ENCODE measurements around the gene MPP4. TPM values are rescaled to one million over a fixed set of nuclear protein-coding genes. Genes with fewer than 3 reads are reported as not detected.
A peak's percentile ranks its signal among the peaks of the same experiment; 100 is the strongest.

The MPP4 gene
- total RNA-seq, 1 donor from 2014 or later, result not detected

DNA sequence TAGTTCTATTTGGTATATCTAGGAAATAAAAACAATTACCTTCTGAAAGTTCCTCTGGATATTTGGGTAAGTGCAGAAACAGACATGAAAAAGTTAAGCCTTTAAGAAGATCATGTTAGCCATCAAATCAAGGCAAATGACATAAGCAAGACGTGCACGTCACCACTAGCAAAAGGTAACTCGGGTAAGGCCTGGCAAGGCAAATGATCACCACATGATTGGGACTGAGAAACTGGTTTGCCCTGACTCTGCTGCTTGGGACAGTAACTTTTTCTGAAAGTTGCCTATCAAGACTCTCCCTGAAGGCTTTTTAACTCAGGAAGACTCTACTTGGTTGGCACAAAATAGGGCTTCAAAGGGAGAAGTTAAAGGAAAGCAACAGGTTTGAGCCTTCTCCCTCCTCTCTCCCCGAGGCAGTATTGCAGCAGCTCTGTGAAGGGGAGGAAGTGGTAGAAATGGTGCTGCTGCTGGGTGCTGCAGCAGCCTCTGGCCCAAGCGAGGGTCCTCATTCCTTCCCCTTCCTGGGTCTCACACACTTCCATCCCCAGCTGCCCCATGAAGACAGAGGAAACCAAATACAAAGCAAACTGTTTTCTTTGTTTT, 38.0 kb downstream of the MPP4 start:
- Histone ChIP-seq H3K27me3 (ENCODE audit: control insufficient read depth, insufficient read depth, low read length) (no peaks in the 10 kb centered on the region), H3K4me3 (ENCODE audit: low read depth, low read length) (no peak overlapping the region), H3K36me3 (ENCODE audit: control insufficient read depth, insufficient read depth, low read length) (no peaks in the 10 kb centered on the region)
- DNase-seq (ENCODE audit: low read depth) (no peak), FAIRE-seq (peak; percentile 13)
- TF ChIP-seq, protein P1, sequence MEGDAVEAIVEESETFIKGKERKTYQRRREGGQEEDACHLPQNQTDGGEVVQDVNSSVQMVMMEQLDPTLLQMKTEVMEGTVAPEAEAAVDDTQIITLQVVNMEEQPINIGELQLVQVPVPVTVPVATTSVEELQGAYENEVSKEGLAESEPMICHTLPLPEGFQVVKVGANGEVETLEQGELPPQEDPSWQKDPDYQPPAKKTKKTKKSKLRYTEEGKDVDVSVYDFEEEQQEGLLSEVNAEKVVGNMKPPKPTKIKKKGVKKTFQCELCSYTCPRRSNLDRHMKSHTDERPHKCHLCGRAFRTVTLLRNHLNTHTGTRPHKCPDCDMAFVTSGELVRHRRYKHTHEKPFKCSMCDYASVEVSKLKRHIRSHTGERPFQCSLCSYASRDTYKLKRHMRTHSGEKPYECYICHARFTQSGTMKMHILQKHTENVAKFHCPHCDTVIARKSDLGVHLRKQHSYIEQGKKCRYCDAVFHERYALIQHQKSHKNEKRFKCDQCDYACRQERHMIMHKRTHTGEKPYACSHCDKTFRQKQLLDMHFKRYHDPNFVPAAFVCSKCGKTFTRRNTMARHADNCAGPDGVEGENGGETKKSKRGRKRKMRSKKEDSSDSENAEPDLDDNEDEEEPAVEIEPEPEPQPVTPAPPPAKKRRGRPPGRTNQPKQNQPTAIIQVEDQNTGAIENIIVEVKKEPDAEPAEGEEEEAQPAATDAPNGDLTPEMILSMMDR (IDR thresholded peaks at IDR 0.05; ENCODE audit: insufficient read depth, low read length, severe bottlenecking), result no peak

GRCh38 chr2:201656740-201657139, 41.7 kb downstream of the MPP4 start:
- TF ChIP-seq, protein P1 (IDR thresholded peaks at IDR 0.05; ENCODE audit: insufficient read depth, low read length, severe bottlenecking), result no peak
- DNase-seq (ENCODE audit: low read depth) (no peak), FAIRE-seq (no peak)
- Histone ChIP-seq H3K36me3 (ENCODE audit: control insufficient read depth, insufficient read depth, low read length) (no peaks in the 10 kb centered on the region), H3K27me3 (ENCODE audit: control insufficient read depth, insufficient read depth, low read length) (no peaks in the 10 kb centered on the region), H3K4me3 (ENCODE audit: low read depth, low read length) (no peak overlapping the region)

- FAIRE-seq (no peak), DNase-seq (ENCODE audit: low read depth) (no peak)
- TF ChIP-seq, protein P1 (IDR thresholded peaks at IDR 0.05; ENCODE audit: insufficient read depth, low read length, severe bottlenecking), result no peak
- no peak overlapping the region for H3K4me3 ChIP-seq (ENCODE audit: low read depth, low read length)
- H3K36me3 ChIP-seq (ENCODE audit: control insufficient read depth, insufficient read depth, low read length), result no peaks in the 10 kb centered on the region
- no peaks in the 10 kb centered on the region for H3K27me3 ChIP-seq (ENCODE audit: control insufficient read depth, insufficient read depth, low read length)
Observed at GRCh38 chr2:201656102-201656501, 42.3 kb downstream of the MPP4 start.

DNA sequence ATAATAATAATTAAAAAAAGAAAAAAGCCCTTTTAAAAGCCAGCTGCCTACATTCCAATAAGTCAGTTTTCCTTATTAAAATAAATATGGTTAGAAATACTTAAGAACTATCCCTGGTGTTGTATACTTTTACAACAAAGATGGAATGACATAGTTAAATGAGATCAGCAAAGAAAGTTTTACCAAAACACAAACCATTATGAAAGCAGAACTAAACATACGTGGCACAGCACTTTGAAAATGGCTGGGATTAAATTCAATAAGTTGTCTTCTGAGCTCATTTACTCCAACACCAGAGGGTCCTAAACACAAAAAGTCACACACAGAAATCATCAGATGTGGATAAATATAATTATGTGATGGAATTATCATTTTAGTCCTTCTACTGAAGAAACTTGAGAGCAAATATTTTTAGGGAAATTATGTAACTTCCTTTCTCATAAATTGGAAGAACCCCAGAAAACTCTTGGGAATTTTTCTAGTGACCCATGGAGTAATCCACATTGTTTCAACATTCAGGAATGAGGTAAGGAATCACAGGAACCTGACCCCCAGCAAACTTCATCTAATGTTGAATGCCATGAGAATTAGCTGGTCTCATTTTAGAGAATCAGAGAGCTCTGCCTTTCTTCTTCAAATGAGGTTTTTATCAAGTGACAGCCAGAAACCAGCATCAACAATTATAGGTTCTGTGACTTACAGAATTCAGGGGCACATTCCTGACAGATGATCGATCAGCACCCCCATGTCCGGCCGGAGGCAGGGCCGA, 43.6 kb downstream of the MPP4 start:
- H3K36me3 ChIP-seq (ENCODE audit: control insufficient read depth, insufficient read depth, low read length), result no peaks in the 10 kb centered on the region
- TF ChIP-seq, protein P1 (IDR thresholded peaks at IDR 0.05; ENCODE audit: insufficient read depth, low read length, severe bottlenecking), result no peak
- DNase-seq (ENCODE audit: low read depth) (no peak), FAIRE-seq (no peak)
- no peak overlapping the region for H3K4me3 ChIP-seq (ENCODE audit: low read depth, low read length)
- no peaks in the 10 kb centered on the region for H3K27me3 ChIP-seq (ENCODE audit: control insufficient read depth, insufficient read depth, low read length)

GRCh38 chr2:201653221-201653620, 45.2 kb downstream of the MPP4 start:
- DNase-seq (ENCODE audit: low read depth), result no peak
- Histone ChIP-seq H3K4me3 (ENCODE audit: low read depth, low read length) (no peak overlapping the region), H3K36me3 (ENCODE audit: control insufficient read depth, insufficient read depth, low read length) (no peaks in the 10 kb centered on the region), H3K27me3 (ENCODE audit: control insufficient read depth, insufficient read depth, low read length) (no peaks in the 10 kb centered on the region)
- TF ChIP-seq, protein P1 (IDR thresholded peaks at IDR 0.05; ENCODE audit: insufficient read depth, low read length, severe bottlenecking), result no peak
- no peak for FAIRE-seq
